Chondrocyte (in vitro differentiated cells): ENCODE measurements around the gene PATL2. TPM values are rescaled to one million over a fixed set of nuclear protein-coding genes. Genes with fewer than 3 reads are reported as not detected.
A peak's percentile ranks its signal among the peaks of the same experiment; 100 is the strongest.

Experiments used
- DNase-seq: peaks from one replicate; pipeline ENCODE4 v3.0.0; 2021; ENCODE audit warnings: mixed read lengths, low spot score
- H3K27ac Mint-ChIP-seq: one replicate; pipeline ENCODE4 v1.8.0; 2021; ENCODE audit warnings: mild to moderate bottlenecking, moderate library complexity, mixed read lengths; ENCODE audit not compliant: unreplicated experiment
- H3K27me3 Mint-ChIP-seq: 2 replicates; pipeline ENCODE4 v1.8.0; 2021; ENCODE audit warnings: low read depth, mixed read lengths
- H3K36me3 Mint-ChIP-seq: 2 replicates; pipeline ENCODE4 v1.8.0; 2021; ENCODE audit warnings: low read depth, mixed read lengths
- H3K4me1 Mint-ChIP-seq: 2 replicates; pipeline ENCODE4 v1.8.0; 2021; ENCODE audit warnings: low read depth, mild to moderate bottlenecking, mixed read lengths
- H3K4me3 Mint-ChIP-seq: one replicate; pipeline ENCODE4 v1.8.0; 2021; ENCODE audit warnings: mild to moderate bottlenecking, moderate library complexity, mixed read lengths; ENCODE audit not compliant: unreplicated experiment
- H3K9me3 Mint-ChIP-seq: 2 replicates; pipeline ENCODE4 v1.8.0; 2021; ENCODE audit warnings: low read depth, mixed read lengths
- CTCF ChIP-seq: fragments of 200-600 bp; sonication (generic); IDR thresholded peaks from 2 replicates; pipeline ENCODE4 v1.5.0; 2021; ENCODE audit warnings: antibody characterized with exemption, mild to moderate bottlenecking, moderate library complexity
- total RNA-seq: library from RNA; stranded (reverse); gene quantifications from 3 replicates; pipeline ENCODE4 v1.2.1, GENCODE V29; 2021

Gene PATL2
- total RNA-seq, 1 donor from 2014 or later = not detected

- no peak for DNase-seq
- peaks cover 22% of the 10 kb centered on the region for H3K36me3 Mint-ChIP-seq
- no peak for TF ChIP-seq CTCF
- H3K4me1 Mint-ChIP-seq = peaks cover 27% of the 10 kb centered on the region
- H3K4me3 Mint-ChIP-seq = no peak overlapping the region
- no peak overlapping the region for H3K27ac Mint-ChIP-seq
- no peaks in the 10 kb centered on the region for H3K9me3 Mint-ChIP-seq
- no peaks in the 10 kb centered on the region for H3K27me3 Mint-ChIP-seq
Measured at GRCh38 chr15:44715142-44715796, 4.1 kb upstream of the PATL2 start.

- peak overlapping the region; percentile 99 for H3K27ac Mint-ChIP-seq
- DNase-seq = no peak
- H3K4me3 Mint-ChIP-seq = peak overlapping the region; percentile 99
- H3K27me3 Mint-ChIP-seq = no peaks in the 10 kb centered on the region
- H3K36me3 Mint-ChIP-seq = peaks cover 22% of the 10 kb centered on the region
- peak; percentile 67 for TF ChIP-seq CTCF
- H3K9me3 Mint-ChIP-seq = no peaks in the 10 kb centered on the region
- peaks cover 28% of the 10 kb centered on the region for H3K4me1 Mint-ChIP-seq
Measured at GRCh38 chr15:44713006-44713966, 2.2 kb upstream of the PATL2 start.

DNA sequence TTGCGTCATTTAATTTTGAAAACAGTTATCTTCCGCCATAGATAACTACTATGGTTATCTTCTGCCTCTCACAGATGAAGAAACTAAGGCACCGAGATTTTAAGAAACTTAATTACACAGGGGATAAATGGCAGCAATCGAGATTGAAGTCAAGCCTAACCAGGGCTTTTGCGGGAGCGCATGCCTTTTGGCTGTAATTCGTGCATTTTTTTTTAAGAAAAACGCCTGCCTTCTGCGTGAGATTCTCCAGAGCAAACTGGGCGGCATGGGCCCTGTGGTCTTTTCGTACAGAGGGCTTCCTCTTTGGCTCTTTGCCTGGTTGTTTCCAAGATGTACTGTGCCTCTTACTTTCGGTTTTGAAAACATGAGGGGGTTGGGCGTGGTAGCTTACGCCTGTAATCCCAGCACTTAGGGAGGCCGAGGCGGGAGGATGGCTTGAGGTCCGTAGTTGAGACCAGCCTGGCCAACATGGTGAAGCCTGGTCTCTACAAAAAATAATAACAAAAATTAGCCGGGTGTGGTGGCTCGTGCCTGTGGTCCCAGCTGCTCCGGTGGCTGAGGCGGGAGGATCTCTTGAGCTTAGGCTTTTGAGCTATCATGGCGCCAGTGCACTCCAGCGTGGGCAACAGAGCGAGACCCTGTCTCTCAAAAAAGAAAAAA is 1.4 kb upstream of the PATL2 start:
- no peak for TF ChIP-seq CTCF
- Mint-ChIP-seq H3K27me3 (no peaks in the 10 kb centered on the region), H3K27ac (peak overlapping the region; percentile 99), H3K4me1 (peaks cover 28% of the 10 kb centered on the region), H3K9me3 (no peaks in the 10 kb centered on the region), H3K4me3 (peak overlapping the region; percentile 99), H3K36me3 (peaks cover 16% of the 10 kb centered on the region)
- DNase-seq = no peak

DNA sequence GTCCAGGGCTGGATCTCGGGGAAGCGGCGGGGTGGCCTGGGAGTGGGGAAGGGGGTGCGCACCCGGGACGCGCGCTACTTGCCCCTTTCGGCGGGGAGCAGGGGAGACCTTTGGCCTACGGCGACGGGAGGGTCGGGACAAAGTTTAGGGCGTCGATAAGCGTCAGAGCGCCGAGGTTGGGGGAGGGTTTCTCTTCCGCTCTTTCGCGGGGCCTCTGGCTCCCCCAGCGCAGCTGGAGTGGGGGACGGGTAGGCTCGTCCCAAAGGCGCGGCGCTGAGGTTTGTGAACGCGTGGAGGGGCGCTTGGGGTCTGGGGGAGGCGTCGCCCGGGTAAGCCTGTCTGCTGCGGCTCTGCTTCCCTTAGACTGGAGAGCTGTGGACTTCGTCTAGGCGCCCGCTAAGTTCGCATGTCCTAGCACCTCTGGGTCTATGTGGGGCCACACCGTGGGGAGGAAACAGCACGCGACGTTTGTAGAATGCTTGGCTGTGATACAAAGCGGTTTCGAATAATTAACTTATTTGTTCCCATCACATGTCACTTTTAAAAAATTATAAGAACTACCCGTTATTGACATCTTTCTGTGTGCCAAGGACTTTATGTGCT is 721 bp upstream of the PATL2 start:
- Mint-ChIP-seq H3K36me3 (peaks cover 14% of the 10 kb centered on the region), H3K4me1 (peaks cover 28% of the 10 kb centered on the region), H3K27me3 (no peaks in the 10 kb centered on the region), H3K4me3 (peak overlapping the region; percentile 99), H3K27ac (peak overlapping the region; percentile 99), H3K9me3 (no peaks in the 10 kb centered on the region)
- no peak for TF ChIP-seq CTCF
- no peak for DNase-seq
